Measurements from ENCODE around the gene FAM120A. TPM values are rescaled to one million over a fixed set of nuclear protein-coding genes. Genes with fewer than 3 reads are reported as not detected.

FAM120A gene
- total and polyA plus RNA-seq, 9 of the 15 experiments (the other 6 are each of a cell fraction or from before 2014, with no cell fraction given), result 8.7 to 71.0 (median 42.2) TPM

DNA sequence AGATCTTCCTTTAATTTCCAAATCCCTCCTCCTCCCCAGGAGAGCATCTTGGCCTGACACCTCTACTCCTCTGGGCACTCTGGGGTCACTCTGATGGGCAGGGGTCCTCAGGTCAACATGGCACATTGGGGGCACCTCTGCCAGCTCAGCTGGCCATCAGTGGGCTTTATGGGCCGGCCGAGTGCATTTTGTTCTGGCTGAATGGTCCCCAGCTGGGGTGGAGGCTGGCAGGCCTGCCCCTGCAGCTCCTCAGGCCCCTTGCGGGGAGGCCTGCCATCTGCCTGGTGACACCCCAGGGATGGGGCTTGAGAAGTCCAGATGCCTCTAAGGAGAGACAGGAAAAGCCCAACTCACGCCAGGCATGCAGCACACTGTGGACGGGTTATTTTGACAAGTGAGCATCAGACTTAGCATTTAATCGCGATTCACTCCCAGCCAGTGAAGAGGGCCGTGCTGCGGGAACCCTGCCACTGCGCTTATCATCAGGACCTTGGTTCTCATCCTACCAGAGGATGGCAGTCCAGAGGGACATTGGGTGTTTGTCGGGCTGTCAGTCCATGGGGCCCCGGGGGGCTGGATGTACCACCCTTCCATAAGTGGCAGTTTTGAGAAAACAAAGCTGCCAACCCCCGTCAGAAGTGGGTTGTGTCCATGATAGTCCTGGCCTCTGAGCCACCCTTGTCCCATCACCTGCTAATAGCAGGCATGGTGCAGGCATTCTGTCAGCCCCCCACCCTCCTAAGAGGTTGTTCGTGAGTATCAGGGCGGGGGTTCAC, 146.6 kb downstream of the FAM120A start:
- H3K4me2 ChIP-seq (ENCODE audit: insufficient read depth, low read length), result no peak overlapping the region
- H3K27me3 ChIP-seq (ENCODE audit: control insufficient read depth in 2 of 2, insufficient read depth in 2 of 2, low read length in 2 of 2), result no peaks in the 10 kb centered on the region
- no peak overlapping the region for H3K9ac ChIP-seq (ENCODE audit: insufficient read depth in 1 of 2, low read depth in 2 of 2, low read length in 2 of 2)
- peaks cover 17% of the 10 kb centered on the region; the same call in 1 of the 2 replicates for H4K20me1 ChIP-seq (replicated peaks; ENCODE audit: control insufficient read depth, insufficient read depth, low read length)
- ATAC-seq (no peak), DNase-seq (ENCODE audit: extremely low read depth in 1 of 4, low spot score in 3 of 4) (no peak), FAIRE-seq (no peak)
- no peaks in the 10 kb centered on the region for H3K9me1 ChIP-seq (ENCODE audit: control insufficient read depth, insufficient read depth, low read length)
- no peak overlapping the region for H2AFZ ChIP-seq (ENCODE audit: low read depth, low read length)
- H3K4me1 ChIP-seq (replicated peaks in 1 of 2; ENCODE audit: control insufficient read depth in 2 of 2, insufficient read depth in 2 of 2, low read length in 2 of 2), result peaks cover 24% of the 10 kb centered on the region in 2 experiments
- no TSS peak for BruUV-seq (replicated peaks)
- in situ Hi-C loops (cut with MboI), result no loop called here
- H3K27ac ChIP-seq (ENCODE audit: extremely low read depth, low read depth, low read length), result no peak overlapping the region
- H3K4me3 ChIP-seq, result no peak overlapping the region
- no peaks in the 10 kb centered on the region for H3K36me3 ChIP-seq (ENCODE audit: control insufficient read depth, insufficient read depth, low read length)
- CTCF ChIA-PET (ENCODE audit: low intra/inter-chr PET ratio), result no interaction called here
- no peak for TF ChIP-seq MIER1 (IDR thresholded peaks at IDR 0.05; ENCODE audit: low read depth)
- TF ChIP-seq TAF15 (IDR thresholded peaks at IDR 0.05; ENCODE audit: low read depth, low read length), result no peak
- no peak for TF ChIP-seq ZBED1 (IDR thresholded peaks at IDR 0.05)
- no peak for TF ChIP-seq KLF1 (tag; IDR thresholded peaks at IDR 0.05)
- TF ChIP-seq CEBPG (CRISPR knock-in tag; IDR thresholded peaks at IDR 0.05), result no peak
- TF ChIP-seq CEBPG (tag; conservative IDR thresholded peaks at IDR 0.05 in 1 of 2, IDR thresholded peaks at IDR 0.05 in 1 of 2), result no peak
- no peak for TF ChIP-seq ZFP30 (CRISPR knock-in tag; IDR thresholded peaks at IDR 0.05; ENCODE audit: borderline replicate concordance)
- no peak for TF ChIP-seq MCM3 (IDR thresholded peaks at IDR 0.05)
- TF ChIP-seq, protein P1, sequence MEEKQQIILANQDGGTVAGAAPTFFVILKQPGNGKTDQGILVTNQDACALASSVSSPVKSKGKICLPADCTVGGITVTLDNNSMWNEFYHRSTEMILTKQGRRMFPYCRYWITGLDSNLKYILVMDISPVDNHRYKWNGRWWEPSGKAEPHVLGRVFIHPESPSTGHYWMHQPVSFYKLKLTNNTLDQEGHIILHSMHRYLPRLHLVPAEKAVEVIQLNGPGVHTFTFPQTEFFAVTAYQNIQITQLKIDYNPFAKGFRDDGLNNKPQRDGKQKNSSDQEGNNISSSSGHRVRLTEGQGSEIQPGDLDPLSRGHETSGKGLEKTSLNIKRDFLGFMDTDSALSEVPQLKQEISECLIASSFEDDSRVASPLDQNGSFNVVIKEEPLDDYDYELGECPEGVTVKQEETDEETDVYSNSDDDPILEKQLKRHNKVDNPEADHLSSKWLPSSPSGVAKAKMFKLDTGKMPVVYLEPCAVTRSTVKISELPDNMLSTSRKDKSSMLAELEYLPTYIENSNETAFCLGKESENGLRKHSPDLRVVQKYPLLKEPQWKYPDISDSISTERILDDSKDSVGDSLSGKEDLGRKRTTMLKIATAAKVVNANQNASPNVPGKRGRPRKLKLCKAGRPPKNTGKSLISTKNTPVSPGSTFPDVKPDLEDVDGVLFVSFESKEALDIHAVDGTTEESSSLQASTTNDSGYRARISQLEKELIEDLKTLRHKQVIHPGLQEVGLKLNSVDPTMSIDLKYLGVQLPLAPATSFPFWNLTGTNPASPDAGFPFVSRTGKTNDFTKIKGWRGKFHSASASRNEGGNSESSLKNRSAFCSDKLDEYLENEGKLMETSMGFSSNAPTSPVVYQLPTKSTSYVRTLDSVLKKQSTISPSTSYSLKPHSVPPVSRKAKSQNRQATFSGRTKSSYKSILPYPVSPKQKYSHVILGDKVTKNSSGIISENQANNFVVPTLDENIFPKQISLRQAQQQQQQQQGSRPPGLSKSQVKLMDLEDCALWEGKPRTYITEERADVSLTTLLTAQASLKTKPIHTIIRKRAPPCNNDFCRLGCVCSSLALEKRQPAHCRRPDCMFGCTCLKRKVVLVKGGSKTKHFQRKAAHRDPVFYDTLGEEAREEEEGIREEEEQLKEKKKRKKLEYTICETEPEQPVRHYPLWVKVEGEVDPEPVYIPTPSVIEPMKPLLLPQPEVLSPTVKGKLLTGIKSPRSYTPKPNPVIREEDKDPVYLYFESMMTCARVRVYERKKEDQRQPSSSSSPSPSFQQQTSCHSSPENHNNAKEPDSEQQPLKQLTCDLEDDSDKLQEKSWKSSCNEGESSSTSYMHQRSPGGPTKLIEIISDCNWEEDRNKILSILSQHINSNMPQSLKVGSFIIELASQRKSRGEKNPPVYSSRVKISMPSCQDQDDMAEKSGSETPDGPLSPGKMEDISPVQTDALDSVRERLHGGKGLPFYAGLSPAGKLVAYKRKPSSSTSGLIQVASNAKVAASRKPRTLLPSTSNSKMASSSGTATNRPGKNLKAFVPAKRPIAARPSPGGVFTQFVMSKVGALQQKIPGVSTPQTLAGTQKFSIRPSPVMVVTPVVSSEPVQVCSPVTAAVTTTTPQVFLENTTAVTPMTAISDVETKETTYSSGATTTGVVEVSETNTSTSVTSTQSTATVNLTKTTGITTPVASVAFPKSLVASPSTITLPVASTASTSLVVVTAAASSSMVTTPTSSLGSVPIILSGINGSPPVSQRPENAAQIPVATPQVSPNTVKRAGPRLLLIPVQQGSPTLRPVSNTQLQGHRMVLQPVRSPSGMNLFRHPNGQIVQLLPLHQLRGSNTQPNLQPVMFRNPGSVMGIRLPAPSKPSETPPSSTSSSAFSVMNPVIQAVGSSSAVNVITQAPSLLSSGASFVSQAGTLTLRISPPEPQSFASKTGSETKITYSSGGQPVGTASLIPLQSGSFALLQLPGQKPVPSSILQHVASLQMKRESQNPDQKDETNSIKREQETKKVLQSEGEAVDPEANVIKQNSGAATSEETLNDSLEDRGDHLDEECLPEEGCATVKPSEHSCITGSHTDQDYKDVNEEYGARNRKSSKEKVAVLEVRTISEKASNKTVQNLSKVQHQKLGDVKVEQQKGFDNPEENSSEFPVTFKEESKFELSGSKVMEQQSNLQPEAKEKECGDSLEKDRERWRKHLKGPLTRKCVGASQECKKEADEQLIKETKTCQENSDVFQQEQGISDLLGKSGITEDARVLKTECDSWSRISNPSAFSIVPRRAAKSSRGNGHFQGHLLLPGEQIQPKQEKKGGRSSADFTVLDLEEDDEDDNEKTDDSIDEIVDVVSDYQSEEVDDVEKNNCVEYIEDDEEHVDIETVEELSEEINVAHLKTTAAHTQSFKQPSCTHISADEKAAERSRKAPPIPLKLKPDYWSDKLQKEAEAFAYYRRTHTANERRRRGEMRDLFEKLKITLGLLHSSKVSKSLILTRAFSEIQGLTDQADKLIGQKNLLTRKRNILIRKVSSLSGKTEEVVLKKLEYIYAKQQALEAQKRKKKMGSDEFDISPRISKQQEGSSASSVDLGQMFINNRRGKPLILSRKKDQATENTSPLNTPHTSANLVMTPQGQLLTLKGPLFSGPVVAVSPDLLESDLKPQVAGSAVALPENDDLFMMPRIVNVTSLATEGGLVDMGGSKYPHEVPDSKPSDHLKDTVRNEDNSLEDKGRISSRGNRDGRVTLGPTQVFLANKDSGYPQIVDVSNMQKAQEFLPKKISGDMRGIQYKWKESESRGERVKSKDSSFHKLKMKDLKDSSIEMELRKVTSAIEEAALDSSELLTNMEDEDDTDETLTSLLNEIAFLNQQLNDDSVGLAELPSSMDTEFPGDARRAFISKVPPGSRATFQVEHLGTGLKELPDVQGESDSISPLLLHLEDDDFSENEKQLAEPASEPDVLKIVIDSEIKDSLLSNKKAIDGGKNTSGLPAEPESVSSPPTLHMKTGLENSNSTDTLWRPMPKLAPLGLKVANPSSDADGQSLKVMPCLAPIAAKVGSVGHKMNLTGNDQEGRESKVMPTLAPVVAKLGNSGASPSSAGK (IDR thresholded peaks at IDR 0.05), result no peak
- no peak for TF ChIP-seq SMAD1 (IDR thresholded peaks at IDR 0.05; ENCODE audit: low read depth, low read length, partially characterized antibody)
- intact Hi-C loops (cut with micrococcal nuclease), result no loop called here
- no peaks in the 10 kb centered on the region for H3K9me3 ChIP-seq (replicated peaks; ENCODE audit: control insufficient read depth, insufficient read depth, low read depth, low read length)
- WGBS (ENCODE audit: insufficient coverage, low coverage, missing lambda C conversion rate), result 75% methylated on average over 13 of the region's 15 CpGs
- peaks cover 19% of the 10 kb centered on the region for H3K79me2 ChIP-seq (ENCODE audit: control insufficient read depth, insufficient read depth, low read length)
- POLR2A ChIA-PET, result no interaction called here
